Right cardiac atrium (tissue), 5 donors: ENCODE results near the gene BMX. TPM values are rescaled to one million over a fixed set of nuclear protein-coding genes. Genes with fewer than 3 reads are reported as not detected.

Experiments
- ATAC-seq, 2 donors: fragments of 200-7000 bp; cut with Tn5 transposase; one replicate each; pipeline versions ENCODE4 v1.8.0 to v1.9.1; 2020; ENCODE audit warnings: moderate library complexity in 2 of 2, mild to moderate bottlenecking in 1 of 2
- DNase-seq, 3 donors: peaks; one replicate each; pipeline ENCODE4 v3.0.0-alpha.2; 2020
- H3K27ac ChIP-seq: one replicate; pipeline ENCODE4 v1.5.1; 2013; ENCODE audit warnings: mild to moderate bottlenecking, low read length, control low read depth, moderate library complexity
- H3K27me3 ChIP-seq: one replicate; pipeline ENCODE4 v1.6.1; 2013; ENCODE audit not compliant: control insufficient read depth, insufficient read depth
- H3K4me1 ChIP-seq: one replicate; pipeline ENCODE4 v1.6.1; 2013; ENCODE audit warnings: low read length; ENCODE audit not compliant: control insufficient read depth, insufficient read depth
- H3K4me3 ChIP-seq: one replicate; pipeline ENCODE4 v1.5.1; 2013; ENCODE audit warnings: low read length, control low read depth
- H3K9me3 ChIP-seq: one replicate; pipeline ENCODE4 v1.6.1; 2013; ENCODE audit warnings: low read length; ENCODE audit not compliant: control insufficient read depth
- WGBS: extraction: QIAGEN DNeasy Blood & Tissue Kit; methylation state at CpG from one replicate; pipeline ENCODE4 v1.1.7; 2013; 5-methylcytosine and 5-hydroxymethylcytosine counted together
- intact Hi-C, 4 donors: fragments of 100-400 bp; cut with DNase I; formaldehyde crosslinking; loops; one replicate each; pipeline versions ENCODE4 v1.11.0 to v1.14.0; 2022 to 2023
- polyA plus RNA-seq: library from polyadenylated mRNA; stranded (reverse); fragments of 200-250 nt; gene quantifications from one replicate; pipeline ENCODE4 v1.2.3, GENCODE V29; 2013
- total RNA-seq, 4 donors: library from RNA; stranded (reverse); fragmentation: NEBNext Ultra II Directional; extraction: Animal tissue kit (Norgen Biotek cat#: 25700); gene quantifications; one replicate each; pipeline ENCODE4 v1.2.1, GENCODE V29; 2021
- donor health status: healthy with polysubstance abuse.
- donor health status: DM: no; HTN: yes; CAD: no.
- donor health status: DM: no; HTN: no; CAD: no.
- donor health status: DM: no; HTN: yes; CAD: no; lungs with severe emphysema.
- donor health status: DM: yes; HTN: yes; CAD: no.

The BMX gene
- total and polyA plus RNA-seq, 5 donors: 4.7 to 16.3 (median 6.9) TPM

DNA sequence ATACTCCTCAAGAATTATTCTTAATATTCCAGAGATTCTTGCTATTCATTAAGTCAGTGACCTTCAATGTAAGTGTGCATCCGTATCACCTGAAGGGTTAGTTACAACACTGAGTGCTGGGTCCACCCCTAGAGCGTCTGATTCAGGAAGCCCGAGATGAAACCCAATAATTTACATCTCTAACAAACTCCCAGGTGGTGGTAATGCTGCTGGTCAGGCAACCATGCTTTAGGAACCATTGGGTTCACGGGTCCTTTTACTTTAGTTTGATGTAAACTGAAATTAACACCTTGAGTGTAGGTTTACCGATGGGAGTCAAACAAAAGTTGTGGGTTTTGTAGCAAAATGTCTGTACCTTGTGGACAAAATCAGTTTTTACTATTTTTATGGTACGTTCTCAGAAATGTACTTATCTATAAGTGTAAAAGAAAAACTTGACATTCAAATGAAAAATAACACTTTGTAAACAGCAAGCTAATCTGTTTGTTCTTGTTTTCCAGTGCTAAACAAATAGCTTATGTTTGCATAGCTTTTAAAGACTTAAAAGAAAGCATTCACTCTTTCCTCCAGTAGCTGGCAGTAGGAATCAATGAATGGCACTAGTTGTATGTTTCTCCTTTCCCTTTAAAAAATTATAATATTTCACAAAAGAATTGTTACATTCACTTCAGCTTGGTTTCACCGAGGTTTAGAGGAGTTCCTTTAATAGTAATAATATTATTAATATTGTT, 67.4 kb downstream of the BMX start:
- peaks cover 3% of the 10 kb centered on the region for H3K4me1 ChIP-seq
- ATAC-seq: no peak
- 67% methylated on average over 7 of the region's 7 CpGs for WGBS

DNA sequence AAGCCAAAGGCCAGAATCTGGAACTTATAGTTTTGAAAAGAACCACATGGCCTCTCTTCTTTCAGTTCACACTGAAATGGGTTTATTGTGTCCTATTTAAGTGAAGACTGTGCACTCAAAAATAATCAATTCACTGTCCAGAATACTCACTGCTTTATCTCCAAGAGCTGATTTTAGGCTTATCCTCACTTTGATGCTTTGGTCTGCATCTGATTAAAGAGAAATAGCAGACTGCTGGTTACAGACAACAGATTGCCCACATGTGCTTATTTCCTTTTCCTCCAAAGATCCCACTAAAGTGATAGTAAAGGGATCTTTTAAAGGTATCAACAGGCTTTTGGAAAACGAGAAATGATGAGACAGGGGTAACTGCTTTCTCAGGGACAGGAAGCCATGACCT, 69.5 kb downstream of the BMX start:
- H3K27ac ChIP-seq: no peak overlapping the region
- WGBS: 24% methylated on average over 1 of the region's 1 CpG
- H3K9me3 ChIP-seq: no peaks in the 10 kb centered on the region
- H3K4me1 ChIP-seq: peaks cover 1% of the 10 kb centered on the region
- H3K4me3 ChIP-seq: no peak overlapping the region
- DNase-seq: no peak
- no peak for ATAC-seq
- no peaks in the 10 kb centered on the region for H3K27me3 ChIP-seq
- intact Hi-C loops: no loop called here

More for the DNA sequence above, 67.4 kb downstream of the BMX start:
- no peaks in the 10 kb centered on the region for H3K9me3 ChIP-seq
- H3K27ac ChIP-seq: no peak overlapping the region
- intact Hi-C loops: loop anchor here in 2 of 4 donors (10.0 kb wide), 1 partner anchor 73 kb away; the partner anchor contains the start of gene PIR (in 2 of the 2)
- no peaks in the 10 kb centered on the region for H3K27me3 ChIP-seq
- DNase-seq: no peak
- no peak overlapping the region for H3K4me3 ChIP-seq

- no peaks in the 10 kb centered on the region for H3K27me3 ChIP-seq
- 67% methylated on average over 2 of the region's 2 CpGs for WGBS
- no peak for ATAC-seq
Measured at GRCh38 chrX:15574017-15574416, 73.4 kb downstream of the BMX start.

DNA sequence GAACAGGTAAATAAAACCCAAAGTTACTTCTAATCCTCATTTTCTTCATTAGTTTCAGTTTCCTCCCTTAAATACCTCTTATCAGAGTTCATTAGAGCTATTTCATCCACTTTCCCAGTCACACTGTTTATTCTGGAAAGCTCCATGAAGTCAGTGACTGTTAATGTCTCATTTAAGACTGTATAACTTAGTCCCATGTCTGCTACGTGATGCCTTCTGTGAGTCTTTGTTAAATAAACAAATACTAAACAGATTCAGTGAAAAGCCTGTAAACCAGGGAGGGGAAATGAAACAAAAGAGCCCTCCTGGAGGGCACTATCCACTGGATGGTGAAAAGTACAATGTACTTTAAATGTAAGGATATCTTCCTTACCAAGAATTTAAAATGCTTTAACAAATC, 75.4 kb downstream of the BMX start:
- H3K4me1 ChIP-seq: peaks cover 1% of the 10 kb centered on the region
- DNase-seq (no peak), ATAC-seq (no peak)
- no peaks in the 10 kb centered on the region for H3K9me3 ChIP-seq
- H3K4me3 ChIP-seq: no peak overlapping the region
- no peak overlapping the region for H3K27ac ChIP-seq
- no peaks in the 10 kb centered on the region for H3K27me3 ChIP-seq
- WGBS: 36% methylated on average over 1 of the region's 1 CpG
- intact Hi-C loops: no loop called here

More at GRCh38 chrX:15574017-15574416, 73.4 kb downstream of the BMX start:
- Histone ChIP-seq H3K27ac (no peak overlapping the region), H3K9me3 (no peaks in the 10 kb centered on the region), H3K4me3 (no peak overlapping the region), H3K4me1 (no peaks in the 10 kb centered on the region)
- intact Hi-C loops: no loop called here
- DNase-seq: no peak

- peak; percentile 97 to 99 for ATAC-seq
- Histone ChIP-seq H3K4me1 (peaks cover 1% of the 10 kb centered on the region), H3K27ac (peak overlapping the region; percentile 64), H3K27me3 (no peaks in the 10 kb centered on the region), H3K4me3 (no peak overlapping the region), H3K9me3 (no peaks in the 10 kb centered on the region)
- DNase-seq: peak; percentile 73 to 86 (median 75)
- 41% methylated on average over 5 of the region's 5 CpGs for WGBS
- intact Hi-C loops: no loop called here
Measured at GRCh38 chrX:15579778-15580747, 79.5 kb downstream of the BMX start.

- Histone ChIP-seq H3K27ac (no peak overlapping the region), H3K27me3 (no peaks in the 10 kb centered on the region), H3K4me1 (peaks cover 1% of the 10 kb centered on the region), H3K4me3 (no peak overlapping the region), H3K9me3 (no peaks in the 10 kb centered on the region)
- intact Hi-C loops: loop anchor here in 1 of 4 donors (10.0 kb wide), 1 partner anchor 50 kb away; no protein-coding TSS in a partner anchor
- no peak for ATAC-seq
- no peak for DNase-seq
- 36% methylated on average over 2 of the region's 2 CpGs for WGBS
Measured at GRCh38 chrX:15594371-15594770, 93.8 kb downstream of the BMX start.

- no peaks in the 10 kb centered on the region for H3K27me3 ChIP-seq
- no peak for ATAC-seq
- peak overlapping the region; percentile 15 for H3K4me3 ChIP-seq
- no peak for DNase-seq
- intact Hi-C loops: loop anchor here in 1 of 4 donors (10.0 kb wide), 1 partner anchor 47 kb away; no protein-coding TSS in a partner anchor
- WGBS: 39% methylated on average over 3 of the region's 3 CpGs
- no peak overlapping the region for H3K27ac ChIP-seq
- no peaks in the 10 kb centered on the region for H3K9me3 ChIP-seq
- H3K4me1 ChIP-seq: peaks cover 1% of the 10 kb centered on the region
Measured at GRCh38 chrX:15598026-15598425, 97.4 kb downstream of the BMX start.

GRCh38 chrX:15599461-15599860, 98.9 kb downstream of the BMX start:
- DNase-seq (no peak), ATAC-seq (no peak)
- Histone ChIP-seq H3K9me3 (no peaks in the 10 kb centered on the region), H3K27ac (peak overlapping the region; percentile 64), H3K27me3 (no peaks in the 10 kb centered on the region), H3K4me3 (no peak overlapping the region), H3K4me1 (peaks cover 1% of the 10 kb centered on the region)
- intact Hi-C loops: loop anchor here in 1 of 4 donors (10.0 kb wide), 1 partner anchor 45 kb away; no protein-coding TSS in a partner anchor
- WGBS: 72% methylated on average over 4 of the region's 4 CpGs

DNA sequence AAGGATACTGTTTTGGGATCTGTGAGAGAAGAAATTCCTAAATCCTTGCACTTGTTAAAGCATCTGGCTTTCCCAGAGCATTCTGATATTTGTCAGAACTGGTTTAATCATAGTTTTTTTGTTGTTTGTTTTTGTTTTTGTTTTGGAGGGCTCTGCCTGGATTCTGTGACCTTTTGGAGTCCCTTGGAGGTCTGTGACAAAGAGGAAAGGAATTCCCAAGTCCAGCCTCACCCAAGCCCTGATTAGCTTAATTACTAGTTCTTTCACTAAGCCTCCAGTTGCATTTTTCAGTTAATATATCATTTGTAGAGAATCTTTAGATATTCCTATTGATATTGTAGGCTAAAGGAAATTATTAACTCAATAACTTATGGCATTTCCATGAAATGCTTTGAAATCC, 99.4 kb downstream of the BMX start:
- Histone ChIP-seq H3K27me3 (no peaks in the 10 kb centered on the region), H3K4me3 (no peak overlapping the region), H3K9me3 (no peaks in the 10 kb centered on the region), H3K27ac (no peak overlapping the region), H3K4me1 (peaks cover 1% of the 10 kb centered on the region)
- intact Hi-C loops: no loop called here
- no peak for DNase-seq
- no peak for ATAC-seq

DNA sequence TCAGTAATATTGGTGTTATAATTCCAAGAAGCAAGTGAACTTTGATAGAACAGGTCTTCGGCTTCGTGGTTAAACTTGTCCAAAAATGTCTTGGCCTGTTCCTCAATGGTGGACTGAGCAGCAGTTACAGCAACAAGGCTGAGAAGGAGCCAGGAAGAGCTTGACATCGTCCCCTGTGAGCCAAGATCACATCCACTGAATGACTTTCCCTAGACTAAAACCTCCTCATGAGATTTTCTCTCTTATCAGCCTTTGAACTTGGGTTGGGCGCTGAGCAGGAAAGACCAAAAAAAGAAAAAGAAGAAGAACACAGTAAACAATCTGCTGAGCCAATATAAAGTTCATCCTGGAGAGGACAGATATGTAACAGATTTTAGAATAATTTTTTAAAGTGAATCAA, 100.1 kb downstream of the BMX start, which contains the start of gene ACE2:
Gene ACE2, minus strand, starts transcription at position 216 of the 400 bp plus-strand sequence. Its CDS starts 49 bp downstream, at position 167.
- no peaks in the 10 kb centered on the region for H3K9me3 ChIP-seq
- no peak within 1 kb of the TSS for H3K4me3 ChIP-seq
- no peaks in the 10 kb centered on the region for H3K27me3 ChIP-seq
- no peak within 1 kb of the TSS for H3K27ac ChIP-seq
- peaks cover 1% of the 10 kb centered on the region for H3K4me1 ChIP-seq
- 35% methylated on average over 4 of the region's 4 CpGs for WGBS
- peak in 2 of 3 donors; percentile 12 to 54 for DNase-seq
- intact Hi-C loops: no loop called here
- peak; percentile 80 to 96 for ATAC-seq

- no peak for ATAC-seq
- Histone ChIP-seq H3K9me3 (no peaks in the 10 kb centered on the region), H3K27ac (no peak overlapping the region), H3K4me3 (no peak overlapping the region), H3K4me1 (peaks cover 1% of the 10 kb centered on the region), H3K27me3 (no peaks in the 10 kb centered on the region)
- no peak for DNase-seq
- 75% methylated on average over 3 of the region's 3 CpGs for WGBS
- intact Hi-C loops: no loop called here
Measured at GRCh38 chrX:15601932-15602331, 101.3 kb downstream of the BMX start.
